Measurements from ENCODE around the gene HERC4. TPM values are rescaled to one million over a fixed set of nuclear protein-coding genes. Genes with fewer than 3 reads are reported as not detected.

The HERC4 gene, protein sequence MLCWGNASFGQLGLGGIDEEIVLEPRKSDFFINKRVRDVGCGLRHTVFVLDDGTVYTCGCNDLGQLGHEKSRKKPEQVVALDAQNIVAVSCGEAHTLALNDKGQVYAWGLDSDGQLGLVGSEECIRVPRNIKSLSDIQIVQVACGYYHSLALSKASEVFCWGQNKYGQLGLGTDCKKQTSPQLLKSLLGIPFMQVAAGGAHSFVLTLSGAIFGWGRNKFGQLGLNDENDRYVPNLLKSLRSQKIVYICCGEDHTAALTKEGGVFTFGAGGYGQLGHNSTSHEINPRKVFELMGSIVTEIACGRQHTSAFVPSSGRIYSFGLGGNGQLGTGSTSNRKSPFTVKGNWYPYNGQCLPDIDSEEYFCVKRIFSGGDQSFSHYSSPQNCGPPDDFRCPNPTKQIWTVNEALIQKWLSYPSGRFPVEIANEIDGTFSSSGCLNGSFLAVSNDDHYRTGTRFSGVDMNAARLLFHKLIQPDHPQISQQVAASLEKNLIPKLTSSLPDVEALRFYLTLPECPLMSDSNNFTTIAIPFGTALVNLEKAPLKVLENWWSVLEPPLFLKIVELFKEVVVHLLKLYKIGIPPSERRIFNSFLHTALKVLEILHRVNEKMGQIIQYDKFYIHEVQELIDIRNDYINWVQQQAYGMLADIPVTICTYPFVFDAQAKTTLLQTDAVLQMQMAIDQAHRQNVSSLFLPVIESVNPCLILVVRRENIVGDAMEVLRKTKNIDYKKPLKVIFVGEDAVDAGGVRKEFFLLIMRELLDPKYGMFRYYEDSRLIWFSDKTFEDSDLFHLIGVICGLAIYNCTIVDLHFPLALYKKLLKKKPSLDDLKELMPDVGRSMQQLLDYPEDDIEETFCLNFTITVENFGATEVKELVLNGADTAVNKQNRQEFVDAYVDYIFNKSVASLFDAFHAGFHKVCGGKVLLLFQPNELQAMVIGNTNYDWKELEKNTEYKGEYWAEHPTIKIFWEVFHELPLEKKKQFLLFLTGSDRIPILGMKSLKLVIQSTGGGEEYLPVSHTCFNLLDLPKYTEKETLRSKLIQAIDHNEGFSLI
- total RNA-seq: 40.7 TPM

DNA sequence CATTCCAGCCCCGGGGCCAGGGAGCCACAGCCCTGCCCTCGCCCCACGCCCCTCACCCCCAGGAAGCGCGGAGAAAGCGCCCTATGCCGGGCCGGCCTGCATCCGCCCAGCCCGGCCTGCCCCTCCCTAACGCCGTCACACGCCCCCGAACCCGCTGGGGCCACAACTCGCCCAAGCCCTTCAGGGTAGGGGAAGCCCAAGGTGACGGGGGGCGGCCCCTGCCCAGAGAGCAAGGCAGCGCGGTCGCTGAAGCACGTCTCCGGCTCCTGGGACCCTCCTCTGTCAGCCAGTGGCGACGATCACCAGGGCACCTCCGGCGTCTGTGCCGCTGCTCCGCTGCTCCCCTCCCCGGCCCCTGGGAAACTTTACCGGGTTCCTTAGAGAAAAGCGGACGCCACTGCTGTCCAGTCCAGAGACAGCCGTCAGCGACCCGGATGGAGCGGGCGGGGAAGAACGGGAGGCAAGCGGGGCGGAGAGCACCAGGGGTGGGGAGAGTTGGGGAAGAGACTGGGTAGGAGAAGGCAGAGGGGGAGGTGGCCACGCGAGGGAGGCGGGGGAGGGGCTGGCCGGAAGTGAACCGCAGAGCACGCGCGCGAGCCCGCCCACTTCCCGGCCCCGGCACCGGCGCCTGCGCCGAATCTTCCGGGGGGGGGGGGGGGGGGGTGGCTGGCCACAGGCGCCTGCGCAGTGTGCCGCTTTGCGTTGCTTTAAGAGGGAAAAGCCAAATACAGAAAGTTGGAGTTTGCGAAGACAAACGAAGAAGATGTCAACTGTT, at the start of gene HERC4:
Gene HERC4 (minus strand): TSS at position 509 of the 775 bp plus-strand sequence. CDS start 2,175 bp downstream, outside the sequence.
- peak; percentile 94 for DNase-seq (ENCODE audit: low spot score)

DNA sequence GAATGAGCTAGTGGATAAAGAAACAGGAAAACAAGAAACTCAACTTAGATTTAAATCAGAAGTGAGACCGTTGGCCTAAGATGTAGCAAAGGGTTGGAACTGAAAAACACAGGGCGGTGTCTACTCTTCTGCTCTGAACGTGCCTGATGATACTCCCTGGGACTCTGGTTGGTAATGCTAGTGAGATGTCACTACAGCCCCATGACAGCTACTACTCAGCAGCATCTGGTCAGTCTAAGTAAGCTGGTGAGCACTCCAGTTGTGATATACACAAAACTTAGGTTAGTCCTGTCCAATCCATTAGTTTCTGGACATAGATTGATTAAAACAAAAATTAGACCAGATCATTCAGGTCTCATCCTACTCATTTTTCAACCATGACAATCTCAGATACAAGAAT, 49.6 kb upstream of the HERC4 start:
- DNase-seq (ENCODE audit: low spot score): no peak

DNA sequence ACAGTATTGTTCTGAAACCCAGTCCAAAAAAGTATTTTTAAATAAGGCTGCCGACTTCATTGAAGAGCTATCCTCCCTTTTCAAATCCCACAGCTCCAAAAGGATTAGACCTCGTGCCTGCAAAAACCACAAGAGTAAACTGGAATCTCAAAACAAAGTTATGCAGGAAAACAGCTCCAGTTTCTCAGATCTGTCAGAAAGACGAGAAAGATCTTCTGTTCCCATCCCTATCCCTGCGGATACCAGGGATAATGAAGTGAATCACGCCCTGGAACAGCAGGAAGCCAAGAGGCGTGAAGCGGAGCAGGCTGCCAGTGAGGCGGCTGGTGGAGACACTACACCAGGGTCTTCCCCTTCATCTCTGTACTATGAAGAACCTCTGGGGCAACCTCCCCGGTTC, 46.8 kb upstream of the HERC4 start:
- DNase-seq (ENCODE audit: low spot score): no peak

DNA sequence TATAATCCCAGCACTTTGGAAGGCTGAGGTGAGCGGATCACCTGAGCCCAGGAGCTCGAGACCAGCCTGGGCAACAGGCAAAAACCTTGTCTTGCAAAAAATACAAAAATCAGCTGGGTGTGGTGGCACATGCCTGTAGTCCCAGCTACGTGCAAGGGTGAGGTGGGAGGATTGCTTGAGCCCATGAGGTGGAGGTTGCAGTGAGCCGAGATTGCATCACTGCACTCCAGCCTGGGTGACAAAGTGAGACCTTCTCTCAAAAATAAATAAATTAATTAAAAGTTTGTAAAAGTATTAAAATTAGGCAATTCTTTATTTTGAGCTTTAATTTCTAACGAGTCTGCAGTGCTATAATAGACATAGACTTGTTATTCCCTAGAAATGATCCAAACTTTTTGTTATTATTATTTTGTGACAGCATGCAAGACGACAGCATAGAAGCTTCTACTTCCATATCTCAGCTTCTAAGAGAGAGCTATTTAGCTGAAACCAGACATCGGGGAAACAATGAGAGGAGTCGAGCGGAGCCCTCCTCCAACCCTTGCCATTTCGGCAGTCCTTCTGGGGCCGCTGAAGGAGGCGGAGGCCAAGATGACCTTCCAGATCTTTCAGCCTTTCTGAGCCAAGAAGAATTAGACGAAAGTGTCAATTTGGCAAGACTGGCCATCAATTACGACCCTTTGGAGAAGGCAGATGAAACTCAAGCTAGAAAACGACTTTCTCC, 46.1 kb upstream of the HERC4 start:
- no peak for DNase-seq (ENCODE audit: low spot score)

DNA sequence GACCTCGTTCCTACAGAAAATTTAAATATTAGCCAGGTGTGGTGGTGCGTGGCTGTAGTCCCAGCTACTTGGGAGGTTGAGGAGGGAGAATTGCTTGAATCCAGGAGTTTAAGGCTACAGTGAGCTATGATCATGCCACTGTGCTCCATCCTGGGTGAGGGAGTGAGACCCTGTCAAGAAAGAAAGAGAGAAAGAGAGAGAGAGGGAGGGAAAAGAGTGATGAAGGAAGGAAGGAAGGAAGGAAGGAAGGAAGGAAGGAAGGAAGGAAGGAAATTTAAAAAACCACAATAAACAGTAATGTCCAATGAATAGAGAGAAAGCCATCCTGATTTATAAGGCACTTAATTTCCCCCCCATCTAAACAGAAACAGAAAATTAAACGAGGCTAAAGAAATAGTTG, 43.6 kb upstream of the HERC4 start:
- DNase-seq (ENCODE audit: low spot score): no peak

DNA sequence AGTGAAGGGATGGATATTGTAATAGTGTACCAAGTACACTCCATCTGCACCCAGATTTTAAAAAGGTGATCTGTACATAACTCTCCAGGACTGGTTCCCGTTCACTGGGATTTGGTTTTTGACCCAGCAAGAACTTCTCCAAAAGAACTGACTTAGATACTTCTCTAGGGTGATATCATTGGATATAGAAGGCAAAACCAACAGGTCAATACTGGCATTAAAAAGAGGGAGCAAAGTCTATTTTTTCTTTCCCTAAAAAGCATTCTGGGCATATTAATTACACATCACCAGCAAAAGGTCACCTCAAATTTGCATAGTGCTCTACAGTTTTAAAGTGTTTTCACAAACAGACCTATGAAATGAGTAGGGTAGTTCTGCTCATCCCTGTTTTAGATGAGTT, 37.8 kb upstream of the HERC4 start:
- DNase-seq (ENCODE audit: low spot score): no peak

DNA sequence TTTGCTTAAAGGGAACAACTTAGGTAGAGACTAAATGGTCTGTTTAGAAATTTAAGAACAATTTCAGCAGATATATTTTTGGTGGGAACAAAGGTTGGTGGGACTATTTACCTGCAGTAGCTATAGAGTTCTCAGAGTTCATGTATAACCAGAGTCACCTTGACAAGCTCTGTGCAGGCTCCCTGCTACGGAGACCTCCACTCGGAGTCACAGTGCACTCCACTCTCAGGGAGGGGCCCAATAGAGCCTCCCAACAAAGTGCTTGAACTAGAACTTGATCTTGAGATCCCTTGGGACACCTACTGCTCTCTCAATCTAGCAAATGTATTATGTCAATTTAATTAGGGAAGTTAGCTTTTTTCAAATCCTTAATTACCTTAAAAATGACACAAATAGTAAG, 36.5 kb upstream of the HERC4 start:
- DNase-seq (ENCODE audit: low spot score): no peak

DNA sequence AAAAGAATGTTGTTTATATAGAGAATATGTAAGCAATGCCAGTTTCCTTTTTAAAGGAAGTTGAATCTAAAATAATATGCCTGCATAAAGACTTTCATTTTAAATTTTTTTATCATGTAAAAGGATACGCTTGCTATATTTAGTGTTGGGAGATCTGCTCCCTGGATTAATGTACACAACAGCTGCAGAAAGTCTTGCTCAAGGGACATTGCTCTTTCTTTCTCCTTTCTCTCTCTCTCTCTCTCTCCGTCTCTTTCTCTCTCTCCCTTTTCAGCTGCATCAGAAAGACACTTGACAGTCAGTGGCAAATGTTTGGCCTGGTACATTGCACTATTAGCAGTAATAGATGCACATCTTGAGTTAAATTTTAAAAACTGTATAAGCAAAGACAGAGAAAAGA, 34.9 kb upstream of the HERC4 start:
- DNase-seq (ENCODE audit: low spot score): no peak

DNA sequence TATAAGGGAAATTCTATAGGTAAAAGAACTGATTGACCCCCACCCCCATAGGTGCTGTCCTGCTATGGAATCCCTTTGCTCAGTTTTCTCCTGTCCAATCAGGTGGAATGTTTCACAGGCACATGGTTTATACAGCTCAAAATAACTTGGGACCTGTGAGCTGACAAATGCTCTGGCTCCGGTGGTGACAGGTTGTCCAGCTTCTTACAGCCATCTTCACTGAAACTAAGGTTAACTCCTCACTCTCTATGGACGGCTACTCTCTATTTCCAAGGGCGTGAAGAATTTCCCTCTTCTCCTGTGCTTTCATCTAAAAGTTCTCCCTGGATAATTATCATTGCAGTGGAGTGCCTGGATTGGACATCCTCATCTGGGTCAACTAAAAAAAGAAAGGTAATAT, 34.2 kb upstream of the HERC4 start, which contains the start of gene MYPN:
Gene MYPN (plus strand): TSS at position 158 of the 400 bp plus-strand sequence. CDS start 11,951 bp downstream, outside the sequence.
- no peak for DNase-seq (ENCODE audit: low spot score)

DNA sequence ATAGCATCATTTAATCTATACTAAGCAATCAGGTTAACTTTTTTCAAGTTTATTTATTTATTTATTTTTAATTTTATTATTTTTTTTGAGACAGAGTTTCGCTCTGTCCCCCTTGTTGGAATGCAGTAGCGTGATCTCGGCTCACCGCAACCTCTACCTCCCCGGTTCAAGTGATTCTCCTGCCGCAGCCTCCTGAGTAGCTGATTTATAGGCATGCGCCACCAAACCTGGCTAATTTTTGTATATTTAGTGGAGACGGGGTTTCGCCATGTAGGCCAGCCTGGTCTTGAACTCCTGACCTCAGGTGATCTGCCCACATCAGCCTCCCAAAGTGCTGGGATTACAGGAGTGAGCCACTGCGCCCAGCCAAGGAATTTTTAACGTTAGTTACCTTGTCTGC, 33.6 kb upstream of the HERC4 start:
- DNase-seq (ENCODE audit: low spot score): no peak

DNA sequence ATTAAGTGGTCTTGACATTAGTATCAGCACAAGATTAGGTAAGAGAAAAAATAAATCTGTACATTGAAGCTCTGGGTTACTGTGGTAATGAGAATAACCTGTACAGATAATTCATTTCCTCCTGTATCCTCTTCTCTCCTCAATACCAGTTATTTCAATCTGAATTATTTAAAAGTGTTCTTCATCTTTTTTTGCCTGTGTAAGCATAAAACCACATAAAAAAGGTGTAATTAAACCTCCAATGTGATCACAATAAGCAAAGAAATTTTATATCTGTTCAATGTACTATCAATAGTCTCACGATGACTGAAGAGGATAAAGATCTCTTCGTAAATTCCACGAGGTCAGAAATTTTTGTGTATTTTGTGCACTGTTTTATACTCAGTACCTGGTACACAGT, 33.0 kb upstream of the HERC4 start:
- no peak for DNase-seq (ENCODE audit: low spot score)

DNA sequence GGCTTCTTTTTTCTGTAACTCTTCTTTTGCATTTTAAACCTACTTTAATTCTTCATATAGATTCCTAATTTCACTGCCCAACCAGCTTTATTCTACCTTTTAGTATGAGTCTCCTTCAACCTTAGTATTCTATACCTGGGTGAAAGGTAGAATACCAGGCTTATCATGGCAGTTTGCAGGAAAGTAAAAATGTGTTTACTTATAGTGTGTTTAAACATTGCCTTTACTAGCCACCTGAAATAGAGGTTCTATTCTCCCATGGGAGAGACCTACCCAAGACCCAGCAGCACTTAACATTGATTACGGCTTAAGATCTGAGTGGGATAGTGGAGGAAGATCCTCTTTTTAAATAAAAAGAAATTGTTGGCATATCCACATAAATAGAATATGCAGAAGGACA, 32.6 kb upstream of the HERC4 start:
- DNase-seq (ENCODE audit: low spot score): no peak

DNA sequence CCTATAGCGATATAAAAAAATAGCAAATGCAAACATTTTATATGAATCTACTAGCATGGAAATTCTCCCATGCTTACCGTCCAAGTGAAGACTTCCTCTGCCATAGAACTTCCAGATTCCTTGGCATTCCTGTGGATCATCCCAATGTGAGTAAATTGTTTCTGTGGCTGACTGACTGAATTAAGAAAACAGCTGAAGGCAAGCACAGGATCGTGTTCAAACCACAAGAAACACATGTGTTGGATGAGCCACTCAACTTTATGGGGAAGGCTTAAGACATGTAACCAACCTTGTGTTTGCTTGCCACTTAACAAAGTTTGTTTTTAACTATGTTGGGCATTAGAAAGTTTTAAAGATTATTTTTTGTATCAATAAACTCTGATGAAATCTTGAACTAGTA, 31.6 kb upstream of the HERC4 start:
- no peak for DNase-seq (ENCODE audit: low spot score)

DNA sequence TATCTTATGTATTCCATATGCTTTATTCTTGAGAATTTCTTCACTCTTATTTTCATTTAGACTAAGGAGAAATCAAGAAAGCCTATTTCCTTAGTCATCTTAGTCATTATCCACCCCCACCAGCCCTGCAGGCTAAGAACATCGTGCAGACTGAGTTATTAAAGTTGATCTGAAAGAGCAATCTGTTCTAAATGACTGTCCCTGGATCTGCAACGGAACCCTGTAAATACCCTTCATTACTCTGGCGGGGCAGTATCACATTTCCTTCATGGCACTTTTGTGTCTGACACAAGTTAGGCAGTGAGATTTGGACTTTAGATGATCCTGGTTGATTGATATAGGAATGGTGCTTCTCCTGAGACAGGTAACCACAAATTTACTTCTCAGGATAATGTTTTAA, 30.7 kb upstream of the HERC4 start:
- no peak for DNase-seq (ENCODE audit: low spot score)

DNA sequence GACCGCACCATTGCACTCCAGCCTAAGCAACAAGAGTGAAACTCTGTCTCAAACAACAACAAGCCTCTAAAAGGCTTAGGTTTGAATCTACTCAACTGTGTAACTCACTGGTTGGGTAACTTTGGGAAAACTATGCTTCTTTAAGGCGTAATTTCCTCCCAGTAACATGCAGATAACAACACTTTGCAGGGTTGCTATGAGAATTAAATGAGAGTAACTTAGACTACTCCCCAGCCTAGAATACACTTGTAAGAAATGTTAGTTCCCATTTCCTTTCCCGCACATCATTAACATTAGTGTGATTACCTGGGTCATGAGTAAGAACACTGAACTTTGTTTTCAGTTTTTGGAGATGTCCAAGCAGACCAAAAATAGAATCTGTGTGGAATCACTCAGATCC, 28.8 kb upstream of the HERC4 start:
- no peak for DNase-seq (ENCODE audit: low spot score)

DNA sequence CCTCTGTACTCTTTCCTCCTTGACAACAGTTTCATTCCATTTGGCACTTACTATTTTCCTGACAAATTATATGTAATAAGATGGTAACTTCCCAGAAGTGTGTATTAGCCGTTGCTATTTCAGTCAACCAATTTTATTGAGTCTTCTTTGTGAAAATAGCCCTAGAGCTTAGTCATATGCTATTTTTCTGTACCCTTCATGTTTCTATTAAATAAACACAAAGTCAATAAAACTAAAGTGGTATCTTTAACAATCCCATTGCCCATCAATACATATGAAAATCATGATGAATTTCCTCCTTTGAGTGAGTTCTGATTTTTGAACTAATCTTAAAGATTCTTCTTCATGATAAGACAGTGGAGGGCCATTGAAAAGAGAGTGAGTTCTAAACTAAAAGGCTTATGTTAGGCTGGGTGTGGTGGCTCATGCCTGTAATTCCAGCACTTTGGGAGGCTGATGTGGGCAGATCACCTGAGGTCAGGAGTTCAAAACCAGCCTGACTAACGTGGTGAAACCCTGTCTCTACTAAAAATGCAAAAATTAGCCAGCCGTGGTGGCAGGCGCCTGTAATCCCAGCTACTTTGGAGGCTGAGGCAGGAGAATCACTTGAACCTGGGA, 28.3 kb upstream of the HERC4 start:
- no peak for DNase-seq (ENCODE audit: low spot score)

DNA sequence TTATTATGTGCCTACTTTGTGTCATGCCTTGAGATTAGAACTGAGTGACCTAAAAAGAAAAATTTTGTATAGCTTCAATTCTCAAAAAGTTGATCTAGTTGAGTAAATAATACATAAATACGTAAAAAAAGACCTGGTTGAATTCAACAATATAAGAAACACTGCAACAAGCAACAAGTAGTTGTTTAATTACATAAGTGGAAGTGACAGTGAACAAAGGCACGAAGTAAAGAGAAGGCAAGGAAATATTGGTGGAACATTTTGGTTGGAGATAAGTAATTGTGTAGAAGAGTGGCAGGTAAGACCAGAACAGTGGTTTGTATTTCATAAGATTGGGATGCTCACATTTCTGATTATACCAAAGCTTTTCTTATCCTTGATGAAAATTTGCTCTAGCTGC, 26.0 kb upstream of the HERC4 start:
- DNase-seq (ENCODE audit: low spot score): no peak

DNA sequence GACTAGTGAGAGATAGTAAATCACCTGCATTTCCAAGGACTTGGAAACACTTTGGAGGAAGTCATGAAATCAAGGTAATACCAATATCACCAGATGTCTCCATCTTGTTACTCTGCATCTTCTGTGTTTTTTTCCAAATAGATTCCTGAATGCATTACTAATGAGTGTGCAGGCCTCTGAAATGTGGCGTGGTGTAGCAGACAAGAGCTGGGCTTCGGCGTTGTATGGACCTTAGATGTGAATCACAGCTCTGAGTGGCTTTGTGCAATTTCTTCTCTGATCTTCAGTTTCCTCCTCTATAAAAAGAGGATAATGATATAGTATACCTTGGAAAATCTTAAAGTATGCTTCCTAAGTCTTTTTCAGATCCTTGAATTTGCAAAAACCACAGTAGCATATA, 24.7 kb upstream of the HERC4 start:
- DNase-seq (ENCODE audit: low spot score): no peak

DNA sequence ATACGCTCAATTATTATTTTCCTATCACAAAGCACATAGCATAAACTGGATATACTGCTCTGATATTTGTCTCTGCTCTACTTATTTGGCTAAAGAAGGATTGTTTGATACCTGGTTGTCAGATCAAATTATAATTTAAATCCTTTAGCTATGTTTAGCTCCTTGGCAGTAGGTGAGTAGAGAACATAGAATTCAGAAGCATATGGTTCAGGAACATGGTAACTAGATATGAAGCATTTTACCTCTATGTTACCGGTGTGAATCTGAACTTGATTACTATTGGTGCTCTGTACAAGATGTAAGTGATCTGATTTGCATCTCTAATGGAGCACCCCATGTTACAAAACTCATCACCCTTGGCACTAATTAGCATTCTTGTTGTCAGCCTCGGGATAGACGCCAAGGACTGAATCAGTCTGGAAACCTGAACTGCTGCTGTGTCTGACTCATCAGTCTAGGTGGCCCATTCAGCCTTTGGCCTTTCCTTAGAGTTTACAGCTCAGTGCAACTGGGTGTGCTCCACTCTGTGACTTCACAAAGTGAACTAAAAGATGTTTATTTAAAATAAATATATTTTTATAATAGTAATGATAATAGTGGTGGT, 21.9 kb upstream of the HERC4 start:
- peak; percentile 71 for DNase-seq (ENCODE audit: low spot score)

DNA sequence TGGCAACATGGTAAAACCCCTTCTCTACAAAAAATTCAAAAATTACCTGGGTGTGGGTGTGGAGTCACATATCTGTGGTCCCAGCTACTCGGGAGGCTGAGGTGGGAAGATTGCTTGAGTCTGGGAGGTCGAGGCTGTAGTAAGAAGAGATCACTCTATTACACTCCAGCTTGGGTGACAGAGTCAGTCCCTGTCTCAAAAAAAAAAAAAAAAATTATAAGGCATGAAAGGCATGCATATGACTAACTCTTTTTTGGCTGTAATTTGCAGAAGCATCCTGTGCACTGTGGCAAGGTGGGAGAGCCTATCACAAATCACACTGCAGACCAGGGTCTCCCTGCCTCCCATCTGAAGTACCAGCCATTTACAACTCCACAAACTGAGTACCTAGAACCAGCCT, 20.1 kb upstream of the HERC4 start:
- no peak for DNase-seq (ENCODE audit: low spot score)

Measured in mucosa of gallbladder (tissue), 1 donor.